ENCODE results near the gene MAPK8IP1. TPM values are rescaled to one million over a fixed set of nuclear protein-coding genes. Genes with fewer than 3 reads are reported as not detected.
A peak's percentile ranks its signal among the peaks of the same experiment; 100 is the strongest.

The MAPK8IP1 gene
- total and polyA plus RNA-seq, 2 donors from 2014 or later: 15.7 to 24.8 TPM

DNA sequence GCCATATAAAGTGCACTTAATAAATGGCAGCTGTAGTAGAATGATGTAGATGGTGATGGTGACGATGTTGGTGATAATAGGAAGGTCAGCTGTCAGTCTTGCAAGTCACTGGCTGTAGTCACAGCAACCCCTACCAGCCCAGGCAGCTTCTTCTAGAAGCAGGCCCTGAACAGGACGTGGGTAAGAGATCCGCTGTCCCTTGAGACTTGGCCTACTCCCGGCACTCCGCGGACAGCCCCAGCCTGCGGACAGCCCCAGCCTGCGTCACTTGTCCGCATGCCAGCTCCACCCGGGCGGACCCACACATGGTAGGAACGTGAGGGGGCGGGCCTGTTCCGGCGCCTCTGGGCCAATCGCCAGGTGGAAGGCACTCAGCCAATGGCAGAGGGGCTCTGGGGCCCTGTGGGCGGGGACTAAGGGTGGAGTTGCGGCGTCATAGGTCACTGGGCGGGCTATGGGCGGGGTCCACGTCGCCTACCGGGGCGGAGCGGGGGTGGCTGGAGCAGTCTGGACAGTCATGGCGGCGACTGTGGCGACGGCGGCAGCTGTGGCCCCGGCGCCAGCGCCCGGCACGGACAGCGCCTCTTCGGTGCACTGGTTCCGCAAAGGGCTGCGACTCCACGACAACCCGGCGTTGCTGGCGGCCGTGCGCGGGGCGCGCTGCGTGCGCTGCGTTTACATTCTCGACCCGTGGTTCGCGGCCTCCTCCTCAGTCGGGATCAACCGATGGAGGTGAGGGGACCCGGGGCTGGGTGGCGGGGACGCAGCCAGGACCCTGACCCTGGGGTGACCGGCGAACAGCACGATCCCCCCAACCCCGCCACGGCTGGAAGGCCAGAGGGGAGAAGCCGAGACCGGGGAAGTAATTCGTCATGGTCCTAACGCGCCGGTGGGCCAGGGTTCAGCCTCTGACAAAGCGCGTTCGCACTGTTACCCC is 38.2 kb upstream of the MAPK8IP1 start, which contains the start of gene CRY2:
Gene CRY2, plus strand, starts transcription at position 502 of the 937 bp plus-strand sequence. Its CDS starts 16 bp downstream, at position 518.
- peak; percentile 88 for FAIRE-seq
- DNase-seq: peak; percentile 99 to 100 (median 99)
- Histone ChIP-seq H3K27ac (ENCODE audit: low read depth in 2 of 2, low read length in 2 of 2) (peak within 1 kb of the TSS; percentile 94 to 96), H3K4me1 (ENCODE audit: control insufficient read depth in 2 of 3, insufficient read depth in 2 of 3, low read depth in 1 of 3, low read length in 3 of 3) (peaks cover 6 to 31% (median 21%) of the 10 kb centered on the region in 3 donors), H3K9ac (ENCODE audit: low read length in 3 of 3) (peak within 1 kb of the TSS; percentile 55 to 88 (median 88)), H3K27me3 (ENCODE audit: control insufficient read depth, insufficient read depth, low read length) (no peaks in the 10 kb centered on the region), H3K4me3 (ENCODE audit: low read length in 3 of 3) (peak within 1 kb of the TSS; percentile 66 to 90 (median 84)), H3K36me3 (ENCODE audit: control insufficient read depth in 2 of 3, insufficient read depth in 3 of 3, low read length in 3 of 3) (no peaks in the 10 kb centered on the region), H3K9me3 (ENCODE audit: control insufficient read depth in 2 of 3, insufficient read depth in 1 of 3, low read length in 3 of 3) (no peaks in the 10 kb centered on the region)
- TF ChIP-seq, protein P1, sequence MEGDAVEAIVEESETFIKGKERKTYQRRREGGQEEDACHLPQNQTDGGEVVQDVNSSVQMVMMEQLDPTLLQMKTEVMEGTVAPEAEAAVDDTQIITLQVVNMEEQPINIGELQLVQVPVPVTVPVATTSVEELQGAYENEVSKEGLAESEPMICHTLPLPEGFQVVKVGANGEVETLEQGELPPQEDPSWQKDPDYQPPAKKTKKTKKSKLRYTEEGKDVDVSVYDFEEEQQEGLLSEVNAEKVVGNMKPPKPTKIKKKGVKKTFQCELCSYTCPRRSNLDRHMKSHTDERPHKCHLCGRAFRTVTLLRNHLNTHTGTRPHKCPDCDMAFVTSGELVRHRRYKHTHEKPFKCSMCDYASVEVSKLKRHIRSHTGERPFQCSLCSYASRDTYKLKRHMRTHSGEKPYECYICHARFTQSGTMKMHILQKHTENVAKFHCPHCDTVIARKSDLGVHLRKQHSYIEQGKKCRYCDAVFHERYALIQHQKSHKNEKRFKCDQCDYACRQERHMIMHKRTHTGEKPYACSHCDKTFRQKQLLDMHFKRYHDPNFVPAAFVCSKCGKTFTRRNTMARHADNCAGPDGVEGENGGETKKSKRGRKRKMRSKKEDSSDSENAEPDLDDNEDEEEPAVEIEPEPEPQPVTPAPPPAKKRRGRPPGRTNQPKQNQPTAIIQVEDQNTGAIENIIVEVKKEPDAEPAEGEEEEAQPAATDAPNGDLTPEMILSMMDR (IDR thresholded peaks at IDR 0.05; ENCODE audit: borderline replicate concordance, extremely low read depth, insufficient read depth): no peak
- intact Hi-C loops (cut with DNase I): no loop called here

GRCh38 chr11:45847911-45848316 is 37.5 kb upstream of the MAPK8IP1 start:
- Histone ChIP-seq H3K9ac (ENCODE audit: low read length in 3 of 3) (peak overlapping the region; percentile 35 to 88 (median 55)), H3K27ac (ENCODE audit: low read depth in 2 of 2, low read length in 2 of 2) (peak overlapping the region; percentile 94 to 96), H3K27me3 (ENCODE audit: control insufficient read depth, insufficient read depth, low read length) (no peaks in the 10 kb centered on the region), H3K4me1 (ENCODE audit: control insufficient read depth in 2 of 3, insufficient read depth in 2 of 3, low read depth in 1 of 3, low read length in 3 of 3) (peaks cover 6 to 38% (median 28%) of the 10 kb centered on the region in 3 donors), H3K36me3 (ENCODE audit: control insufficient read depth in 2 of 3, insufficient read depth in 3 of 3, low read length in 3 of 3) (no peaks in the 10 kb centered on the region), H3K9me3 (ENCODE audit: control insufficient read depth in 2 of 3, insufficient read depth in 1 of 3, low read length in 3 of 3) (no peaks in the 10 kb centered on the region), H3K4me3 (ENCODE audit: low read length in 3 of 3) (peak overlapping the region; percentile 61 to 90 (median 66))
- intact Hi-C loops (cut with DNase I): no loop called here
- peak in 3 of 5 donors; percentile 76 to 84 (median 78) for DNase-seq
- TF ChIP-seq, protein P1 (IDR thresholded peaks at IDR 0.05; ENCODE audit: borderline replicate concordance, extremely low read depth, insufficient read depth): no peak
- no peak for FAIRE-seq

GRCh38 chr11:45848654-45849081 is 36.8 kb upstream of the MAPK8IP1 start:
- Histone ChIP-seq H3K27ac (ENCODE audit: low read depth in 2 of 2, low read length in 2 of 2) (peak overlapping the region; percentile 38 to 96), H3K36me3 (ENCODE audit: control insufficient read depth in 2 of 3, insufficient read depth in 3 of 3, low read length in 3 of 3) (no peaks in the 10 kb centered on the region), H3K9ac (ENCODE audit: low read length in 3 of 3) (peak overlapping the region in 2 of 3 donors; percentile 35 to 88), H3K27me3 (ENCODE audit: control insufficient read depth, insufficient read depth, low read length) (no peaks in the 10 kb centered on the region), H3K4me3 (ENCODE audit: low read length in 3 of 3) (peak overlapping the region; percentile 61 to 90 (median 66)), H3K9me3 (ENCODE audit: control insufficient read depth in 2 of 3, insufficient read depth in 1 of 3, low read length in 3 of 3) (no peaks in the 10 kb centered on the region), H3K4me1 (ENCODE audit: control insufficient read depth in 2 of 3, insufficient read depth in 2 of 3, low read depth in 1 of 3, low read length in 3 of 3) (peaks cover 3 to 34% (median 30%) of the 10 kb centered on the region in 3 donors)
- DNase-seq (peak in 1 of 5 donors; percentile 19), FAIRE-seq (no peak)
- intact Hi-C loops (cut with DNase I): no loop called here
- TF ChIP-seq, protein P1 (IDR thresholded peaks at IDR 0.05; ENCODE audit: borderline replicate concordance, extremely low read depth, insufficient read depth): no peak

Data from kidney (tissue), 14 donors.